Sigmoid colon (tissue), 7 donors: Measurements from ENCODE around the gene DBN1. TPM values are rescaled to one million over a fixed set of nuclear protein-coding genes. Genes with fewer than 3 reads are reported as not detected.
A peak's percentile ranks its signal among the peaks of the same experiment; 100 is the strongest.

Source experiments
- DNase-seq: peaks from one replicate; pipeline ENCODE4 v3.0.0-alpha.2; 2019
- H3K27ac ChIP-seq, 4 donors: fragments of 200-600 bp; sonication (generic); one replicate each; pipeline ENCODE4 v1.5.1; 2016 to 2019; ENCODE audit warnings: mild to moderate bottlenecking in 1 of 4
- H3K27me3 ChIP-seq, 3 donors: fragments of 200-600 bp; sonication (generic); one replicate each; pipeline ENCODE4 v1.5.1; 2019; ENCODE audit warnings: mild to moderate bottlenecking in 1 of 3
- H3K36me3 ChIP-seq, 4 donors: fragments of 200-600 bp; sonication (generic); one replicate each; pipeline ENCODE4 v1.5.1; 2016 to 2019
- H3K4me1 ChIP-seq, 4 donors: fragments of 200-600 bp; sonication (generic); one replicate each; pipeline ENCODE4 v1.5.1; 2017 to 2019
- H3K4me3 ChIP-seq, 4 donors: fragments of 200-600 bp; sonication (generic); one replicate each; pipeline ENCODE4 v1.5.1; 2017 to 2019; ENCODE audit warnings: mild to moderate bottlenecking in 2 of 4, moderate library complexity in 1 of 4
- H3K9me3 ChIP-seq, 4 donors: fragments of 200-600 bp in 3 of 4; sonication (generic) in 3 of 4; one replicate each; pipeline versions ENCODE4 v1.5.1 to v1.6.1; 2013 to 2019
- EP300 ChIP-seq, 4 donors: sonication (generic); formaldehyde crosslinking; IDR thresholded peaks; one replicate each; pipeline ENCODE4 v1.6.1; 2017; ENCODE audit warnings: antibody characterized with exemption in 4 of 4
- POLR2A ChIP-seq, 2 donors: fragments of 450-650 bp; IDR thresholded peaks; one replicate each; pipeline ENCODE4 v1.6.1; 2016; ENCODE audit warnings: antibody characterized with exemption in 2 of 2, mild to moderate bottlenecking in 2 of 2, moderate library complexity in 2 of 2
- POLR2AphosphoS5 ChIP-seq, 4 donors: sonication (generic); formaldehyde crosslinking; IDR thresholded peaks; one replicate each; pipeline ENCODE4 v1.6.1; 2017; ENCODE audit warnings: antibody characterized with exemption in 4 of 4
- WGBS, 2 donors: extraction: QIAGEN DNeasy Blood & Tissue Kit; methylation state at CpG; one replicate each; pipeline ENCODE4 v1.1.7; 2013; 5-methylcytosine and 5-hydroxymethylcytosine counted together
- intact Hi-C: fragments of 100-400 bp; cut with DNase I; formaldehyde crosslinking; loops from one replicate; pipeline ENCODE4 v1.15.1; 2023
- polyA plus RNA-seq, 3 donors: library from polyadenylated mRNA; stranded (reverse); fragments of 200-250 nt; gene quantifications; one replicate each; pipeline ENCODE4 v1.2.3, GENCODE V29; 2013
- total RNA-seq, 4 donors: library from RNA; depleted of rRNA; stranded (reverse); fragments of >200 nt; gene quantifications; one replicate each; pipeline ENCODE4 v1.1.0, GENCODE V29; 2016
- TF ChIP-seq, protein P1 (sequence below), 4 experiments: fragments of 450-650 bp in 3 of 4; fragments of 200-600 bp in 1 of 4; IDR thresholded peaks; one replicate each; pipeline ENCODE4 v1.5.1; 2016 to 2019; ENCODE audit warnings: antibody characterized with exemption in 4 of 4, mild to moderate bottlenecking in 3 of 4, moderate library complexity in 2 of 4
- donor health status: healthy with polysubstance abuse.
- donor health status: Bipolar disorder and iron deficiency.
- donor health status: healthy.

DBN1 gene
- total and polyA plus RNA-seq, 7 donors, result 6.0 to 100.0 (median 54.8) TPM

DNA sequence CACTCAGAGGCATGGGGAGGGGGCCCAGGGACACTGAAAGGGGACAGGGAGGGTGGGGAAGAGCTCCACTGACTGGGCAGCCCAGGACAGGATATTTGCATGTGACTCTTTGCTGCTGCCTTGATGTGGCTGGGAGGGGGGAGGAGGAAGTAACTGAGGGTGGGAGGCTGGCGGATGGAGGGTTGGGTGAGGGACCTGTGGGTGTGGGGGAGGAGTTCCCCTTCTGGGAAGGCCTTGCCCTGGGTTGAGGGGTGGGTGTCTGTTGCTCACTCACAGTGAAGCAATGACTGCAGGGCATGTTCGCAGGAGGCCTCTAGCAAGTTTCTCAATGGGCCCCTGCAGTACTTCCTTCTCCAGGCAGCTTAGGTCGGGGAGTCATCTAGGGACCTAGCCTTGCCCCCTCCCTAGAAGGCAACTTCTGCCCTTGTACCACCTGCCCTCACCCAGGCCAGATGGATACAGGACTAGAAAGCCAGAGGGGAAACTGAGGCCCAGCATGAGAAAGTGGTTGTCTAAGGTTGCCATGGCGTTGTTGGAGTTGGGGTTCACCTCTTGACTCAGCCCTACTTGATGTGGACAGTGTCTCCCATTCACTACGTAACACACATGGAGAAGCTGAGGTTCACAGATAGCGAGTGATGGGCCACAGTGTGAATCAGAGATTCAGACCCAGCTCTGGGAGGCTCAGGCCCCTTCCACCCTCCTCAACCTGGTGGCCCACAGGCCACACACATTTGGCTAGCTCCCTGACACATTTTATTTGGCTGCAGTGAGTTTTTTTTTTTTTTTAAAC is 44.0 kb downstream of the DBN1 start:
- Histone ChIP-seq H3K36me3 (peaks cover 16 to 41% (median 29%) of the 10 kb centered on the region in 4 donors), H3K27ac (peak overlapping the region in 2 of 4 donors; percentile 15 to 88), H3K9me3 (no peaks in the 10 kb centered on the region), H3K4me3 (no peak overlapping the region), H3K4me1 (peaks cover 0 to 45% (median 42%) of the 10 kb centered on the region in 4 donors), H3K27me3 (no peaks in the 10 kb centered on the region)
- intact Hi-C loops, result no loop called here
- 50 to 80% methylated on average over 6 of the region's 6 CpGs for WGBS, 2 donors
- DNase-seq, result peak; percentile 86
- TF ChIP-seq POLR2AphosphoS5 (IDR thresholded peaks at IDR 0.05), result no peak
- TF ChIP-seq POLR2A (IDR thresholded peaks at IDR 0.05), result no peak
- TF ChIP-seq, protein P1, sequence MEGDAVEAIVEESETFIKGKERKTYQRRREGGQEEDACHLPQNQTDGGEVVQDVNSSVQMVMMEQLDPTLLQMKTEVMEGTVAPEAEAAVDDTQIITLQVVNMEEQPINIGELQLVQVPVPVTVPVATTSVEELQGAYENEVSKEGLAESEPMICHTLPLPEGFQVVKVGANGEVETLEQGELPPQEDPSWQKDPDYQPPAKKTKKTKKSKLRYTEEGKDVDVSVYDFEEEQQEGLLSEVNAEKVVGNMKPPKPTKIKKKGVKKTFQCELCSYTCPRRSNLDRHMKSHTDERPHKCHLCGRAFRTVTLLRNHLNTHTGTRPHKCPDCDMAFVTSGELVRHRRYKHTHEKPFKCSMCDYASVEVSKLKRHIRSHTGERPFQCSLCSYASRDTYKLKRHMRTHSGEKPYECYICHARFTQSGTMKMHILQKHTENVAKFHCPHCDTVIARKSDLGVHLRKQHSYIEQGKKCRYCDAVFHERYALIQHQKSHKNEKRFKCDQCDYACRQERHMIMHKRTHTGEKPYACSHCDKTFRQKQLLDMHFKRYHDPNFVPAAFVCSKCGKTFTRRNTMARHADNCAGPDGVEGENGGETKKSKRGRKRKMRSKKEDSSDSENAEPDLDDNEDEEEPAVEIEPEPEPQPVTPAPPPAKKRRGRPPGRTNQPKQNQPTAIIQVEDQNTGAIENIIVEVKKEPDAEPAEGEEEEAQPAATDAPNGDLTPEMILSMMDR (IDR thresholded peaks at IDR 0.05), result no peak
- no peak for TF ChIP-seq EP300 (IDR thresholded peaks at IDR 0.05)

DNA sequence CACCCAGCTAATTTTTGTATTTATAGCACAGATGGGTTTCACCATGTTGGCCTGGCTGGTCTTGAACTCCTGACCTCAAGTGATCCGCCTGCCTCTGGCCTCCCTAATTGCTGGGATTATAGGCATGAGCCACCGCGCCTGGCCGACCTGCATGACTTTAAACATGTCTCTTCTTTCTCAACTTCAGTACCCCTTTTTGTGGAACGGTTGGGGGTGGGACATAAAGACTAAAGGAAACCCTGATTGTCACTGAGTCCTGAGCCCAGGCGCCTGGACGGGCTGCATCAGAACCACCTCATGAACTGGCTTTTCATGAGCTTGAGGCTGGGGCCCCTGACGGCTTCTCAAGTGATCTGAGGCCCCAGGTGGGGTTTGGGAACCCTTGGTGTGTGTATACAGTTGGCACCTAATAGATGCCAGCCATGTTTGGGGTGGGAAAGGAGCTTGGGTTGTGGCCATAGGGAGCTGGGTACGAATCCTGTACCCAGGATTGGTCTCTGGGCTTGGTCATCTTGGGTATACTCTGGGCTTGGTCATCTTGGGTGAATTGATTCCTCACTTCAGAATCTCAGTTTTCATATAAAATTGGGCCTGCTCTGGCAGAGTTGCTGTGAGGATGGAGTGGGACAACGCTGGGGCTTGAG is 44.7 kb downstream of the DBN1 start:
- Histone ChIP-seq H3K4me3 (no peak overlapping the region), H3K36me3 (peaks cover 9 to 33% (median 22%) of the 10 kb centered on the region in 4 donors), H3K9me3 (no peaks in the 10 kb centered on the region), H3K27me3 (no peaks in the 10 kb centered on the region), H3K27ac (peak overlapping the region in 3 of 4 donors; percentile 15 to 88 (median 86)), H3K4me1 (peaks cover 0 to 45% (median 42%) of the 10 kb centered on the region in 4 donors)
- 69 to 83% methylated on average over 10 of the region's 10 CpGs for WGBS, 2 donors
- DNase-seq, result no peak
- intact Hi-C loops, result no loop called here
- no peak for TF ChIP-seq POLR2AphosphoS5 (IDR thresholded peaks at IDR 0.05)
- TF ChIP-seq POLR2A (IDR thresholded peaks at IDR 0.05), result no peak
- TF ChIP-seq EP300 (IDR thresholded peaks at IDR 0.05), result no peak
- TF ChIP-seq, protein P1 (IDR thresholded peaks at IDR 0.05), result no peak

DNA sequence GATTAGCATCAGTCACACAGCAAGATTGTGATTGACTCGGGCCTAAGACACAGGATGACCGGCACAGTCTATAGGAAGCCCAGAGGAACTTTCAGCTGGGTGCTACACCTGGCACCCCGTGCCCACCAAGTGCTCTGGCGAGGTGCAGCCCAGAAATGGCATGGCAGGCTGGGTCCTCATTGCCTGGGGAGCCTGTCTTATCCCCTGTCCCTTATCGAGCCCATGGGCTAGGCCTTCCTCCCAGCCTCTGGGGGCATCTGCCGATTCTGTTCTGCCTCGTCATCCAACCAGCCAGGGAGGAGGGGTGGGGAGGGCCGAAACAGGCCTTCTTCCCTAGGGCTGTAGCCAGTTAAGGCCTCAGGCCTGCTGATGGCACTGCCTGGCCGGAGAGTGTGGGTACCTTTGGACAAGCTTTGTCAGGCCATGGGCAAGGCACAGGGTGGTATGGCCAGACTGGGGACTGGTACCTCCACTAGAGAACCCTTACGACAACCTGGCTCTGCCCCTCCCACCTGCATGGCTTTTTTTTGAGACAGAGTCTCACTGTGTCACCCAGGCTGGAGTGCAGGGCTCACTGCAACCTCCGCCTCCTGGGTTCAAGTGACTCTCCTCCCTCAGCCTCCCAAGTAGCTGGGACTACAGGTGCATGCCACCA is 45.4 kb downstream of the DBN1 start:
- no peaks in the 10 kb centered on the region for H3K9me3 ChIP-seq
- peak overlapping the region in 1 of 4 donors; percentile 85 for H3K4me3 ChIP-seq
- peaks cover 0 to 45% (median 42%) of the 10 kb centered on the region in 4 donors for H3K4me1 ChIP-seq
- peaks cover 2 to 27% (median 15%) of the 10 kb centered on the region in 4 donors for H3K36me3 ChIP-seq
- 54 to 74% methylated on average over 11 of the region's 11 CpGs for WGBS, 2 donors
- DNase-seq, result no peak
- no peaks in the 10 kb centered on the region for H3K27me3 ChIP-seq
- intact Hi-C loops, result loop anchor here (2.0 kb wide), 2 partner anchors 27 to 71 kb away; no protein-coding TSS in a partner anchor
- TF ChIP-seq POLR2AphosphoS5 (IDR thresholded peaks at IDR 0.05), result no peak
- TF ChIP-seq, protein P1 (IDR thresholded peaks at IDR 0.05), result no peak
- TF ChIP-seq POLR2A (IDR thresholded peaks at IDR 0.05), result no peak
- no peak for TF ChIP-seq EP300 (IDR thresholded peaks at IDR 0.05)
- peak overlapping the region; percentile 86 to 93 (median 89) for H3K27ac ChIP-seq

DNA sequence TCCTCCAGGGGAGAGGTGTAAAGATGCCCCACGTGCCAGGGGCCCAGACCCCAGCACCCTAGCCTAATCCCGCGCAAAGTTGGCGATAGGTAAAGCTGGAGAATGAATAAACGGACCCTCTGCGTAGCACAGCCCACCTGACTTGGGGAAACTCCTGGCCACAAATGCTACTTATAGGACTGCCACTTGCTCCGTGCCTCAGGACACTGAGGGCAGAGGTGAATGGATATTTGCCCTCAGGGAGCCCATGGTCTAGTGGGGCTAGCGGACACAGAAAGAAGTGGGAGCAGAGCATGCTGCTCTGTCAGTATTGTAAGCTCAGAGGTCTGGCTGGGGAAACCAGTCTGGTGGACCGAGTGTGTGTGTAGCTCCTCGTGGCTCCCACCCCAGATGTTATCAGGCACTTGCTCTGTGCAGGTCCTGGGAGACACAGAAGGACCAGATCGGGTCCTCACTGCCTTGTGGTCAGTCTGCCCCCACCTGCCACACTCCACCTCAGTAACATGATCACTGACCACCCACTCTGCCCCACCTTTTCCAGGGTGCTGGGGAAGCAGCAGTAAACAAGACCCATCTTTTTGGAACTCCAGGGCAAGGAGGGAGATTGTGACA is 46.1 kb downstream of the DBN1 start:
- 8 to 9% methylated on average over 11 of the region's 11 CpGs for WGBS, 2 donors
- Histone ChIP-seq H3K4me3 (peak overlapping the region; percentile 73 to 92 (median 80)), H3K36me3 (peaks cover 0 to 20% (median 8%) of the 10 kb centered on the region in 4 donors), H3K27ac (peak overlapping the region; percentile 86 to 93 (median 89)), H3K4me1 (peaks cover 0 to 43% (median 38%) of the 10 kb centered on the region in 4 donors), H3K27me3 (no peaks in the 10 kb centered on the region), H3K9me3 (no peaks in the 10 kb centered on the region)
- no peak for TF ChIP-seq POLR2A (IDR thresholded peaks at IDR 0.05)
- TF ChIP-seq EP300 (IDR thresholded peaks at IDR 0.05), result no peak
- TF ChIP-seq, protein P1 (IDR thresholded peaks at IDR 0.05), result no peak
- no peak for TF ChIP-seq POLR2AphosphoS5 (IDR thresholded peaks at IDR 0.05)
- DNase-seq, result no peak
- intact Hi-C loops, result loop anchor here (2.0 kb wide), 2 partner anchors 27 to 71 kb away; no protein-coding TSS in a partner anchor
